ENCODE measurements around the gene GALK2.

GALK2 gene

DNA sequence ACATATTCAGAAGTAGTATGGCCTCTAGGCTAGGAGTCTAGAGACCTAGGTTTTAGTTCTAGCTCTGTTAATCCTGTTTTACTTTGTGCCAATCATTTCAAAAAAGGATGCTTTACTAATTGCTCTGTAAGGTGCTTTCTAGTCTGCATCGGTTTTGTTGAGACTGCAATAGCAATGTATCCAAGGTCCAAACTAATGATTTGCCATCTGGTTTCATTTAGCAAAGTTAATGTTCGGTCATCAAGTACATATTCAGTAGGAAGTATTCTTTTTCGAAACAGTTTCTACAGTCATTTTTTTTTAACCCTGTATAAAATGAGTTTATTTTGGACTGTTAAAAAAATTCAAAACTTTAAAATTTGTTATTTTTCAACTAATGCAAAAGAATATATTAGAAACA is 2.0 kb upstream of the GALK2 start:
- POLR2A ChIA-PET: no interaction called here
- H3K4me3 ChIP-seq (ENCODE audit: low read depth, low read length): no peak overlapping the region
- CTCF ChIA-PET: no interaction called here

DNA sequence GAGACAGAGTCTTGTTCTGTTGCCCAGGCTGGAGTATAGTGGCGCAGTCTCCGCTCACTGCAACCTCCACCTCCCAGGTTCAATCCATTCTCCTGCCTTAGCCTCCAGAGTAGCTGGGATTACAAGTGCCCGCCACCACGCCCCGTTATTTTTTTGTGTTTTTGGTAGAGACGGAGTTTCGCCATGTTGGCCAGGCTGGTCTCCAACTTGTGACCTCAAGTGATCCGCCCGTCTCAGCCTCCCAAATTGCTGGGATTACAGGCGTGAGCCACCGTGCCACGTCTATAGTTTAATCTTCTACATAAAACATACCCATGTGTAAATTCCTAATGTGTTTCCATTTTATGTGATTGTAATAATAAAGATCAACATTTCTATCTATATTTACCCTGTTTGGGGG is 1.7 kb downstream of the GALK2 start:
- Histone ChIP-seq H3K36me3 (ENCODE audit: control insufficient read depth in 2 of 2, insufficient read depth in 1 of 2, low read length in 2 of 2) (no peaks in the 10 kb centered on the region), H3K4me3 (ENCODE audit: low read depth, low read length) (no peak overlapping the region), H3K4me1 (ENCODE audit: control insufficient read depth, insufficient read depth, low read length) (no peaks in the 10 kb centered on the region), H3K9me3 (ENCODE audit: control insufficient read depth, insufficient read depth, low read depth, low read length) (no peaks in the 10 kb centered on the region), H3K27ac (ENCODE audit: extremely low read depth, low read depth, low read length) (no peak overlapping the region)
- ChIA-PET POLR2A (no interaction called here), CTCF (interaction anchor here (0.9 kb wide), 1 partner anchor 64 kb away, joined by 3 read pairs; no protein-coding TSS in a partner anchor)
- no peak for TF ChIP-seq ZNF202 (tag by site-specific recombination; IDR thresholded peaks at IDR 0.05; ENCODE audit: borderline replicate concordance)
- TF ChIP-seq ZNF175 (tag by site-specific recombination; IDR thresholded peaks at IDR 0.05): no peak
- TF ChIP-seq SP3 (tag by site-specific recombination; IDR thresholded peaks at IDR 0.05): no peak
- no peak for TF ChIP-seq ZNF266 (tag by site-specific recombination; IDR thresholded peaks at IDR 0.05; ENCODE audit: low read depth)
- TF ChIP-seq ZNF473 (tag by site-specific recombination; IDR thresholded peaks at IDR 0.05): no peak
- TF ChIP-seq ZBTB48 (tag by site-specific recombination; IDR thresholded peaks at IDR 0.05): no peak
- TF ChIP-seq ZNF37A (tag by site-specific recombination; IDR thresholded peaks at IDR 0.05): no peak
- TF ChIP-seq BCL11B (tag by site-specific recombination; IDR thresholded peaks at IDR 0.05; ENCODE audit: low read depth): no peak
- TF ChIP-seq MZF1 (tag by site-specific recombination; IDR thresholded peaks at IDR 0.05; ENCODE audit: borderline replicate concordance): no peak
- no peak for TF ChIP-seq ZNF302 (tag by site-specific recombination; IDR thresholded peaks at IDR 0.05; ENCODE audit: low read depth)
- TF ChIP-seq ZNF544 (tag by site-specific recombination; IDR thresholded peaks at IDR 0.05): no peak
- TF ChIP-seq, protein P1, sequence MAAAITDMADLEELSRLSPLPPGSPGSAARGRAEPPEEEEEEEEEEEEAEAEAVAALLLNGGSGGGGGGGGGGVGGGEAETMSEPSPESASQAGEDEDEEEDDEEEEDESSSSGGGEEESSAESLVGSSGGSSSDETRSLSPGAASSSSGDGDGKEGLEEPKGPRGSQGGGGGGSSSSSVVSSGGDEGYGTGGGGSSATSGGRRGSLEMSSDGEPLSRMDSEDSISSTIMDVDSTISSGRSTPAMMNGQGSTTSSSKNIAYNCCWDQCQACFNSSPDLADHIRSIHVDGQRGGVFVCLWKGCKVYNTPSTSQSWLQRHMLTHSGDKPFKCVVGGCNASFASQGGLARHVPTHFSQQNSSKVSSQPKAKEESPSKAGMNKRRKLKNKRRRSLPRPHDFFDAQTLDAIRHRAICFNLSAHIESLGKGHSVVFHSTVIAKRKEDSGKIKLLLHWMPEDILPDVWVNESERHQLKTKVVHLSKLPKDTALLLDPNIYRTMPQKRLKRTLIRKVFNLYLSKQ (tag by site-specific recombination; IDR thresholded peaks at IDR 0.05; ENCODE audit: borderline replicate concordance): no peak
- TF ChIP-seq ZBTB1 (tag by site-specific recombination; IDR thresholded peaks at IDR 0.05): no peak

More for the DNA sequence above, 2.0 kb upstream of the GALK2 start:
- Histone ChIP-seq H3K27ac (ENCODE audit: extremely low read depth, low read depth, low read length) (no peak overlapping the region), H3K4me1 (ENCODE audit: control insufficient read depth, insufficient read depth, low read length) (no peaks in the 10 kb centered on the region), H3K9me3 (ENCODE audit: control insufficient read depth, insufficient read depth, low read depth, low read length) (no peaks in the 10 kb centered on the region), H3K36me3 (ENCODE audit: control insufficient read depth in 2 of 2, insufficient read depth in 1 of 2, low read length in 2 of 2) (no peaks in the 10 kb centered on the region)
- TF ChIP-seq EGR2 (tag by site-specific recombination; IDR thresholded peaks at IDR 0.05; ENCODE audit: low read depth) (no peak), ZNF530 (tag by site-specific recombination; IDR thresholded peaks at IDR 0.05; ENCODE audit: low read depth) (no peak), ZNF791 (tag by site-specific recombination; IDR thresholded peaks at IDR 0.05) (no peak), ZBTB8A (tag by site-specific recombination; IDR thresholded peaks at IDR 0.05) (no peak), ZNF366 (tag by site-specific recombination; conservative IDR thresholded peaks at IDR 0.05) (no peak), KLF10 (tag by site-specific recombination; IDR thresholded peaks at IDR 0.05) (no peak), ZNF266 (tag by site-specific recombination; IDR thresholded peaks at IDR 0.05; ENCODE audit: low read depth) (no peak), SP2 (tag by site-specific recombination; IDR thresholded peaks at IDR 0.05) (no peak)
- TF ChIP-seq, protein P2, sequence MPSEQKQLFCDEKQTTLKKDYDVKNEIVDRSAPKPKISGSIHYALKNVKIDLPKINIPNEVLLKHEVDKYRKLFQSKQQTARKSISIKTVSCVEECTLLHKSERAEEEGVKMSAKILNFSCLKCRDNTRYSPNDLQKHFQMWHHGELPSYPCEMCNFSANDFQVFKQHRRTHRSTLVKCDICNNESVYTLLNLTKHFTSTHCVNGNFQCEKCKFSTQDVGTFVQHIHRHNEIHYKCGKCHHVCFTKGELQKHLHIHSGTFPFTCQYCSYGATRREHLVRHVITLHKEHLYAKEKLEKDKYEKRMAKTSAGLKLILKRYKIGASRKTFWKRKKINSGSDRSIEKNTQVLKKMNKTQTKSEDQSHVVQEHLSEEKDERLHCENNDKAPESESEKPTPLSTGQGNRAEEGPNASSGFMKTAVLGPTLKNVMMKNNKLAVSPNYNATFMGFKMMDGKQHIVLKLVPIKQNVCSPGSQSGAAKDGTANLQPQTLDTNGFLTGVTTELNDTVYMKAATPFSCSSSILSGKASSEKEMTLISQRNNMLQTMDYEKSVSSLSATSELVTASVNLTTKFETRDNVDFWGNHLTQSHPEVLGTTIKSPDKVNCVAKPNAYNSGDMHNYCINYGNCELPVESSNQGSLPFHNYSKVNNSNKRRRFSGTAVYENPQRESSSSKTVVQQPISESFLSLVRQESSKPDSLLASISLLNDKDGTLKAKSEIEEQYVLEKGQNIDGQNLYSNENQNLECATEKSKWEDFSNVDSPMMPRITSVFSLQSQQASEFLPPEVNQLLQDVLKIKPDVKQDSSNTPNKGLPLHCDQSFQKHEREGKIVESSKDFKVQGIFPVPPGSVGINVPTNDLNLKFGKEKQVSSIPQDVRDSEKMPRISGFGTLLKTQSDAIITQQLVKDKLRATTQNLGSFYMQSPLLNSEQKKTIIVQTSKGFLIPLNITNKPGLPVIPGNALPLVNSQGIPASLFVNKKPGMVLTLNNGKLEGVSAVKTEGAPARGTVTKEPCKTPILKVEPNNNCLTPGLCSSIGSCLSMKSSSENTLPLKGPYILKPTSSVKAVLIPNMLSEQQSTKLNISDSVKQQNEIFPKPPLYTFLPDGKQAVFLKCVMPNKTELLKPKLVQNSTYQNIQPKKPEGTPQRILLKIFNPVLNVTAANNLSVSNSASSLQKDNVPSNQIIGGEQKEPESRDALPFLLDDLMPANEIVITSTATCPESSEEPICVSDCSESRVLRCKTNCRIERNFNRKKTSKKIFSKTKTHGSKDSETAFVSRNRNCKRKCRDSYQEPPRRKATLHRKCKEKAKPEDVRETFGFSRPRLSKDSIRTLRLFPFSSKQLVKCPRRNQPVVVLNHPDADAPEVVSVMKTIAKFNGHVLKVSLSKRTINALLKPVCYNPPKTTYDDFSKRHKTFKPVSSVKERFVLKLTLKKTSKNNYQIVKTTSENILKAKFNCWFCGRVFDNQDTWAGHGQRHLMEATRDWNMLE (tag by site-specific recombination; conservative IDR thresholded peaks at IDR 0.05; ENCODE audit: low read depth): no peak
- TF ChIP-seq, protein P3, sequence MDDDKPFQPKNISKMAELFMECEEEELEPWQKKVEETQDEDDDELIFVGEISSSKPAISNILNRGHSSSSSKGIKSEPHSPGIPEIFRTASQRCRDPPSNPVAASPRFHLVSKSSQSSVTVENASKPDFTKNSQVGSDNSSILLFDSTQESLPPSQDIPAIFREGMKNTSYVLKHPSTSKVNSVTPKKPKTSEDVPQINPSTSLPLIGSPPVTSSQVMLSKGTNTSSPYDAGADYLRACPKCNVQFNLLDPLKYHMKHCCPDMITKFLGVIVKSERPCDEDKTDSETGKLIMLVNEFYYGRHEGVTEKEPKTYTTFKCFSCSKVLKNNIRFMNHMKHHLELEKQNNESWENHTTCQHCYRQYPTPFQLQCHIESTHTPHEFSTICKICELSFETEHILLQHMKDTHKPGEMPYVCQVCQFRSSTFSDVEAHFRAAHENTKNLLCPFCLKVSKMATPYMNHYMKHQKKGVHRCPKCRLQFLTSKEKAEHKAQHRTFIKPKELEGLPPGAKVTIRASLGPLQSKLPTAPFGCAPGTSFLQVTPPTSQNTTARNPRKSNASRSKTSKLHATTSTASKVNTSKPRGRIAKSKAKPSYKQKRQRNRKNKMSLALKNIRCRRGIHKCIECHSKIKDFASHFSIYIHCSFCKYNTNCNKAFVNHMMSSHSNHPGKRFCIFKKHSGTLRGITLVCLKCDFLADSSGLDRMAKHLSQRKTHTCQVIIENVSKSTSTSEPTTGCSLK (tag by site-specific recombination; IDR thresholded peaks at IDR 0.05): no peak
- TF ChIP-seq, protein P4, sequence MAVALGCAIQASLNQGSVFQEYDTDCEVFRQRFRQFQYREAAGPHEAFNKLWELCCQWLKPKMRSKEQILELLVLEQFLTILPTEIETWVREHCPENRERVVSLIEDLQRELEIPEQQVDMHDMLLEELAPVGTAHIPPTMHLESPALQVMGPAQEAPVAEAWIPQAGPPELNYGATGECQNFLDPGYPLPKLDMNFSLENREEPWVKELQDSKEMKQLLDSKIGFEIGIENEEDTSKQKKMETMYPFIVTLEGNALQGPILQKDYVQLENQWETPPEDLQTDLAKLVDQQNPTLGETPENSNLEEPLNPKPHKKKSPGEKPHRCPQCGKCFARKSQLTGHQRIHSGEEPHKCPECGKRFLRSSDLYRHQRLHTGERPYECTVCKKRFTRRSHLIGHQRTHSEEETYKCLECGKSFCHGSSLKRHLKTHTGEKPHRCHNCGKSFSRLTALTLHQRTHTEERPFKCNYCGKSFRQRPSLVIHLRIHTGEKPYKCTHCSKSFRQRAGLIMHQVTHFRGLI (tag by site-specific recombination; IDR thresholded peaks at IDR 0.05): no peak
- TF ChIP-seq, protein P1 (tag by site-specific recombination; IDR thresholded peaks at IDR 0.05; ENCODE audit: borderline replicate concordance): no peak

Measured in HEK293 (cell line).